MG63 (cell line): ENCODE results near the gene FYN. TPM values are rescaled to one million over a fixed set of nuclear protein-coding genes. Genes with fewer than 3 reads are reported as not detected.
"Not testable (repeated sequence)": the region's sequence is repeated elsewhere in the genome, so short reads cannot be mapped to it uniquely, and the experiment has no call there.

ENCODE experiments used
- DNase-seq: peaks from one replicate; pipeline ENCODE4 v3.0.0-alpha.2; 2020
- H3K27me3 ChIP-seq: fragments of 250-450 bp; sonication (Bioruptor Pico); 2 replicates; pipeline ENCODE4 v1.5.1; 2020; ENCODE audit warnings: mild to moderate bottlenecking, moderate library complexity
- H3K36me3 ChIP-seq: fragments of 250-450 bp; sonication (Bioruptor Pico); 2 replicates; pipeline ENCODE4 v1.5.1; 2020; ENCODE audit warnings: mild to moderate bottlenecking, moderate library complexity
- H3K4me3 ChIP-seq: fragments of 250-450 bp; sonication (Bioruptor Pico); 2 replicates; pipeline ENCODE4 v1.5.1; 2020; ENCODE audit warnings: mild to moderate bottlenecking, moderate library complexity
- H3K9me3 ChIP-seq: fragments of 250-450 bp; sonication (Bioruptor Pico); 2 replicates; pipeline ENCODE4 v1.5.1; 2020; ENCODE audit warnings: mild to moderate bottlenecking, moderate library complexity
- total RNA-seq: library from RNA; depleted of rRNA; stranded (reverse); fragments of >200 nt; shearing (Covaris generic); gene quantifications from 2 replicates; pipeline ENCODE4 v1.2.3, GENCODE V29; 2014; ENCODE audit warnings: low replicate concordance

Gene FYN
- total RNA-seq, 1 experiment from 2014 or later, result 48.7 TPM

DNA sequence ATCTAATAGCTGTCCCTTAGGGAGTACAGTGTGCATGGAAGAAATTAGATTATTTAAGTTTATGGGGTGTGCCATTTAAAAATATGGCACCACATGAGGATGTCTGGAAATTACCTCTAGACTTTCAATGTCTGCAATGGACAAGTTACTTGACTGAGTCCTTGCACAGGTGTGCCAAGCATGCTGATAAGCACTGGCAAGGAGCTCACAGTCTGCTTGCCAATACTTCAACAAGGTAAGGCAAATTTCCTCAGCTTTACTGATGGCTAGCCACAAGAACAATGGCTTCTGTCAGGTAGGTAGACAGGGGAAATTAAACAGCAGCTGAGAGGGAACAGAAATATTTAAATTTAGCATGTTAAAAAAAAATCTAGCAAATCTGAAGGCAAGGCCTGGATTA is 176.4 kb downstream of the FYN start:
- Histone ChIP-seq H3K9me3 (no peaks in the 10 kb centered on the region), H3K4me3 (no peak overlapping the region), H3K36me3 (peaks cover 12% of the 10 kb centered on the region; the same call in 1 of the 2 replicates), H3K27me3 (no peaks in the 10 kb centered on the region)
- DNase-seq, result no peak

DNA sequence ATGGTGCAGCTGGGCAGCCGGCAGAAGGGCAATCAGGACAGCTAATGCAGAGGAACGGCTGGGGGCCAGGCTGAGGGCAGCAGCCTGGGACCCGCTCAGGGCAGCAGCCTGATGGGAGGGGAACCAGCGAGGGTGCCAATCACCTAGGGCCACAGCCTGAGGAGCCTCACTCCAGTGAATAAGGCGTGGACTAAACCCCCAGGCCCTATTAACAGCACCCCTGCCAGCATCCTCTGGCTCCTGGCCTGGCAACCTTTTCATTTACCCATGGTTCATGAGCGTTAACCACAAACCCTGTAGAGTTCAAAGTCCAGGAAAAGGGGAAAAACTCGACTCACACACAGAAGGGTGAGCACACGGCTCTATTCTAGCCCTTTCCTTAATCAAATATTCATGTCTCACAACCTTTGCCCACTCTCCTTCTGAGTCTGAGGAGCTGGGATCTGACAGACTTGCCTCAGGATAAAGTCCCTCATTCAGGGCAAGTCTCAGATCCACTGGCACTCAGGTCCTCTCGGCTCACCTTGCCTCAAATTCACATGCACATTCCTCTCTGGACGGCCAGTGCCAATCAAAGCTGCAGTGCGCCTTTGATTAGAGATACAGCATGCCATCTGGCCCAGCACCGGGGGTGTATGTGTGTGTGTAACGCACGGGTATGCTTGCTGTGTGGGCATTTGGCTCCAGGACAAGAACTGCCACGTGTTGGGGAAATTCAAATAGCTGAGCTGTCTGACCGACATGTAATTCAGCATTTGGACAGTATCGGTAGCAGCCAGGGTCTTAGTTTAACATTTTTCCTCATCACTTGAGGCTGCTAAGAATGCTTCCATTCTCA is 180.7 kb downstream of the FYN start:
- no peak overlapping the region for H3K4me3 ChIP-seq
- no peak for DNase-seq
- H3K27me3 ChIP-seq, result no peaks in the 10 kb centered on the region
- 0 out of 2 replicates have a peak, but pooled peaks cover 12% of the 10 kb centered on the region for H3K36me3 ChIP-seq
- H3K9me3 ChIP-seq, result no peaks in the 10 kb centered on the region

DNA sequence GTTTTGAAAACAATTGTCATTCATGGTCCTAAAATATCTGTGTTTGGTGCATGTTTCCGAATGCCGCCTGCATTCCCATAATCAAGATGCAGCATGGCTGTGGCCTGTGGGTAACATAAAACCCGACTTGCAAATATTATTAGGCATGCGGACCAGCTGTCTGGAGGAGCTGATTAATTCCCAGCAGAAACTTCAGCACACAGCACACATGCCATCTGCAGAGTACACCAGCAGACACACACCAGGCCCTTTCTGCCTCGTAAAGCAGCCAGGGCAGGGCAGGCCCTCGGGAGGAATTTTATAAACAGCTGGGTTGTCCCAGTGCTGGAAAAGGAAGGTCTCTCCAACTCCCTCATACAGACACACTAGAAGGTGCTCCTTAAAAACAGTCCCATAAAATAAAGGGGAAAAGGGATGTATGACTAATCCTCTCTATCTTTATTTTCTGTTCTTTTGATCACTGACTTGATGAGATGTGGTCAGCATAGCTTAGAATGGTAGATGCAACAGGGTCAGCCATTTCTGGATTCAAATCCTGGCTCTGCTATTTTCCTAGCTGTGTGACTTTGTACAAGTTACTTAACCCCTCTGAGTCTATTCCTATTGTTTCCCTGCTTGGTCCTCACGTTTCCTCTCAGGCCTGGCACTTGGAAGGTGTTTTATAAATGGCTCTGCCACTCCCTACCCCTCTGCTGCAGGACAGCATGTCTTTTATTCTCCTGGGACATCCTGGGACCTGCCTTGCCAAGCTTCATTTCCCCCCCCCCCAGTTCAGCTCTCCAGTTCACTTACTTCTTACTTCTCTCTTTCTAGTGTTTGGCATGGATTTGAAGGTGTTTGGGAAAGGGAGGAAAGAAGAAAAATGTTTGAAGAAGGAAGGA is 181.7 kb downstream of the FYN start:
- Histone ChIP-seq H3K9me3 (no peaks in the 10 kb centered on the region), H3K27me3 (no peaks in the 10 kb centered on the region), H3K4me3 (no peak overlapping the region), H3K36me3 (0 out of 2 replicates have a peak, but pooled peaks cover 9% of the 10 kb centered on the region)
- DNase-seq, result no peak

DNA sequence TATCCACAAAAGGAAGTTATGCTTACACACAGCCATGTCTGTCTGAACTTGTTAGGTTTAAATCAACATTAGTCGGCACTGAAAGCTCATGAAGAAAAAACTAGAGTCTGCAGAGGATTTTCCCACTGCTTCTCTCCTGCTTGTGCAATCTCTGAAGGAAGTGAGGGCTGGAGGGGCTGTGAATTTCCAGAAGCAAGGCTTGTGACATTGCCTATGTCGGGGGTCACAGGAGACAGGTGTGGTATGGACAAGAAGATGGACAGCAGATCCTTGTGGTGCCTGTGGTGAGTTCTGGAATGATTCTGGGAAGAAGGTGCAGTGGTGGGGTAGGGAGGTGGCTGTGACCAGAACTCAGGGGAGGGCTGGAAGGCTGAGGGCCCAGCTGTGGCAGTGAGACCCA is 183.3 kb downstream of the FYN start:
- Histone ChIP-seq H3K36me3 (0 out of 2 replicates have a peak, but pooled peaks cover 5% of the 10 kb centered on the region), H3K27me3 (no peaks in the 10 kb centered on the region), H3K9me3 (no peaks in the 10 kb centered on the region), H3K4me3 (no peak overlapping the region)
- no peak for DNase-seq

DNA sequence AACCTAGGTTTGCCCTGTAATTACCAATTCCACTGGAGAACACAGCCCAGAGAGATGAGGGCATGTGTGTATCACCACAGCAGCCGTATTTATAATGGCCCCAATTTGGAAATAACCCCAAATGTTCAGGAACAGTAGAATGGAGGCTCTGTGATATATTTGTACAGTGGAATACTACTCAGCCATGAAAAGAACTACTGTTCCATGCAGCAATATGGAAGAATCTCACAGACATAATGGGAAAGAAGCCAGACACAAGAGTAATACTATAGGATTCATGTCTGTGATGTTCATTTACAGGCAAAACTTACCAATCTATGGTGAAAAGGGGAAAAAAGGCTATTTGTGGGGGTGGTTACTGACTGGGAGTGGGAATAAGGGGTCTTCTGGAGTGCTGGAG is 183.8 kb downstream of the FYN start:
- H3K4me3 ChIP-seq, result no peak overlapping the region
- H3K36me3 ChIP-seq, result peaks cover 9% of the 10 kb centered on the region; the same call in 1 of the 2 replicates
- no peaks in the 10 kb centered on the region for H3K27me3 ChIP-seq
- H3K9me3 ChIP-seq, result no peaks in the 10 kb centered on the region
- no peak for DNase-seq

DNA sequence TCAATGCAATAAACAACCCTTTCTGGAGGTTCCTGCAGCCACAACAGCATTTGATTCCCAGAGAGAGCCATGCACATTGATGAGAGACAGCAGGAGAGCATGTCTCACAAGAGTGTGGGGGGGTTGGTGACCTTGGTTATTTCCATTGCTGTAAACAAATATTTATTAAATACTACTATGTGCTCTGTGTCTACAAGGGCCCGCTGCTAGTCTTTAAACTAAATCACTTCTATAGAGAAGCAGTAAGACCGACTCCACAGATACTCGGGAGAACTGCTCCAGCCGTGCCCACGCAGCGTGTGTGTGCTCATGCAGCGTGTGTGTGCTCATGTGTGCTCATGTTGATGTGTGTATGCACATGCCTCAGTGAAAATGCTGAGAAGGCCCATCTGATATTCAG is 184.9 kb downstream of the FYN start:
- Histone ChIP-seq H3K4me3 (no peak overlapping the region), H3K36me3 (peaks cover 9% of the 10 kb centered on the region; the same call in 1 of the 2 replicates), H3K9me3 (no peaks in the 10 kb centered on the region), H3K27me3 (no peaks in the 10 kb centered on the region)
- DNase-seq, result no peak

DNA sequence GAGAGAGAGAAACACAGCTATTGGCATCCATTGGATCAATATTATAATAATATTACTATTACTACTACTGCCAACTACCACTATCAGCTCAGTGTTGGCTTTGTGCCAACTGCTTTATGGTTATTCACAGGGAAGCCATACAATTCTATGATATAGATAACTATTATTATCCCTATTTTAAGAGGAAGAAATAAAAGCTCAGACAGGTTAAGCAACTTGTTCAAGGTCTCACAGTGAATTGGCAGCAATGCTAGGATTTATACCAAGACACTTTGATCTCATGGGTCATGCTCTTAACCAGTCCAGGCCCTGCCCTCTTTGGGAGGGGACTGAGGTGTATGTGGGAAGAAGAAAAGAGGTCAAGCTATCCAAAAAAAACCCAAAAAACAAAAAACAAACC is 185.6 kb downstream of the FYN start:
- Histone ChIP-seq H3K27me3 (no peaks in the 10 kb centered on the region), H3K36me3 (peaks cover 6% of the 10 kb centered on the region; the same call in 1 of the 2 replicates), H3K9me3 (no peaks in the 10 kb centered on the region), H3K4me3 (no peak overlapping the region)
- DNase-seq, result no peak

DNA sequence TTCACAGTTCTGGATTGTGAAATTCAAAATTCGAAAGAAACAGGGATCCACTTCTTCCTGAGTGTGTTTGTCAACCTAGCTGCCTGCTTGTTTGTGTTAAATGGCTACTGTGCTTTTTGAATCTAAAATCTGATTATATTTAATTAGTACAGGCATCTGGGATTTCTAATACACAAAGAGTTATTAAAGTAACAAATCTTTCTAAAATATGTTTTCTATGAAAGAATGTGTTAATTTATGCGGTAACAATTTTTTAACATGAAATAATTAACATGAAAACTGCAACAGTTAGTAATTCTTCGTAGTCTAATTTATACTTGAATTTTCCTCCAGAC is 186.4 kb downstream of the FYN start:
- Histone ChIP-seq H3K27me3 (no peaks in the 10 kb centered on the region), H3K9me3 (no peaks in the 10 kb centered on the region), H3K36me3 (peaks cover 6% of the 10 kb centered on the region; the same call in 1 of the 2 replicates), H3K4me3 (no peak overlapping the region)
- DNase-seq, result no peak

DNA sequence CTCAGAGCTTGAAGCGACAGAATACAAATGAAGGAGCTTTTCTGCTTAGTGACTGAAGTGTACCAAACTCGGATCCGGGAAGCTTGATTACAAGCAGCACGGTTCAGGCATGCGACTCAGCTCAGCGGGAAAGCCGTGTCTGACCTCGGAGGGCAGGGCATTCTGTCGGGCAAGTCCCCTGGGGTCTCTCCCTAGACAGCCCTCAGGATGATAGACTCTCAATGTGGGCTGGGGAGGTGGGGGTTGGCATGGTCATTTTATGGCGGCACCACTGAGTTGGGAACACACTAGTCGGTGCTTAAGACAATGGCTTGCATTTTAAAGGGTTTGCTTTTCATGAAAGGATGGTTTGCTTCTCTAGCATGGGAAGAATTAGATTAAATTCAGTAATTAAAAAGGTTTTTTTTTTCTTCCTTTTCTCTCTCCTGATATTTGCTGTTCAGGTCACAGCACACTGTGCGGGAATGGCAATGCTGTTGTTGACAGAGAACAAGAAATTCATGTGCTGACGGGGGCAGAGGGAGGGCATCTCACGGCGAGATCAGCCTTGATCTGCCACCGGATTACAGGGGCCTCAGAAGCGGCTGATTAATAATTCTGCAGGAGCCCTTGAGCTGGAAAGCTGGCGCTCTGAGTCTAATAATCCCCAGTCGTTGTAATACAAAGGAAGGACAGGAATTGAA is 186.9 kb downstream of the FYN start:
- no peaks in the 10 kb centered on the region for H3K9me3 ChIP-seq
- no peak for DNase-seq
- peaks cover 6% of the 10 kb centered on the region; the same call in 1 of the 2 replicates for H3K36me3 ChIP-seq
- no peak overlapping the region for H3K4me3 ChIP-seq
- H3K27me3 ChIP-seq, result no peaks in the 10 kb centered on the region

DNA sequence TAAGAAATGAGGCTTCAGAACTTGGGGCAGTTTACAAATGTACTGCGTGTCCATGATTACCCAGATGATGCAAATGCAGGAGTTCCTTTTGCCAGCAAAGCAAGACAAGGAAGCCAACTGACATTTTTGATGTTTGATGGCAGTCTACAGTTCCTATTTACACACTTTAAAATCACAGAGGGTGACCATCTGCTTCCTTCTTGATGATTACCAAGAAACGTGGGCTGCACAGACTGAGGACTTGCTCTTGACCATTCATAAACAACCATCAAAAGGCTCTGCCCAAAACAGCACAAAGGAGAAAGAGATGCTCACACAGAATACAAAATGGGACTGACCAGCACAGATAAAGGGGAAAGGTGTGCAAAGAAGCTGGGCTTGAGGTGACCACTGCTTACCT is 187.7 kb downstream of the FYN start:
- Histone ChIP-seq H3K36me3 (peaks cover 6% of the 10 kb centered on the region; the same call in 1 of the 2 replicates), H3K4me3 (no peak overlapping the region), H3K27me3 (no peaks in the 10 kb centered on the region), H3K9me3 (no peaks in the 10 kb centered on the region)
- no peak for DNase-seq

DNA sequence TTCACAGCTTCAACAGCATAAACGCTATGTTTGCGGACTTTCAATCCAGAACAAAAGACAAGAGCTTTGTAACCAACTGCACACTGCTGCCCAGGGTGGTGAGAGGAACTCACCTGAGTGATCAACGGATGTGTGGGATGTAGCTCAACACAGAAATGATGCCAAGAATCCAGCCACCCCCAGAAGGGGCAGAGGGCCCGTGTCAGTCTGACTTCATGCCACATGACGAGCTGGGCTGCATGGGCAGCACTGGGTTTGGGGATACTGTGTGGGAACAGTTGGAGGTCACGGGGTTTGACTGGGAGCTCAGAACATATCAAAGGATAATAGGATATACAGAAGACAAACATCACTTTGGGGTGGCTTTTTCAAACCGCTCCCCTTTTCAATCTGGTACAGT is 188.2 kb downstream of the FYN start:
- peaks cover 6% of the 10 kb centered on the region; the same call in 1 of the 2 replicates for H3K36me3 ChIP-seq
- no peak for DNase-seq
- H3K4me3 ChIP-seq, result no peak overlapping the region
- H3K27me3 ChIP-seq, result no peaks in the 10 kb centered on the region
- no peaks in the 10 kb centered on the region for H3K9me3 ChIP-seq

DNA sequence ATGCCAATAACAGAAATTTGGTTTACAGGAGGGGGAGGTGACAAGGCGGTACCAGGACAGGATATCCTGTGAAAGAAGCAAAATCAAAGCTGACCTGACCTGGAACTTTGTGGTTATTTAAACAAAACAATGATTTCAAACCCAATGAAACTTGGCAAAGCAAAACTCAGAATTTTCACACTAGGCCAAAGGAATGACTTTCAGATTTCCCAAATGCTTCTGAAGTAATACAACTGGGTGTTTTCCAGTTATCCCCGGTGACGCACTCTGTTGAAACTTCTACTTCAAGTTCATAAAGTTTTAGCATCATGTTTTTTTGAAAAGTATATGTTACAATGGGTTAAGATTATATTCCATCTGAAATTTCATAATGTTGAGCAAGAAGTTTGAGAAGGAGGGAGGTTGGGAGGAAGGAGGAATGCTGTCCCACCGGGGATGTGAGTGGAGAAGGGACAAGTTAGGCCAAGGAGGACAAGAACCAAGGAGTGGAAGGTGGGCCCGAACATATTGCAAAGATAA is 189.4 kb downstream of the FYN start:
- DNase-seq, result peak; percentile 21
- Histone ChIP-seq H3K27me3 (no peaks in the 10 kb centered on the region), H3K4me3 (no peak overlapping the region), H3K9me3 (no peaks in the 10 kb centered on the region), H3K36me3 (peaks cover 6% of the 10 kb centered on the region; the same call in 1 of the 2 replicates)

DNA sequence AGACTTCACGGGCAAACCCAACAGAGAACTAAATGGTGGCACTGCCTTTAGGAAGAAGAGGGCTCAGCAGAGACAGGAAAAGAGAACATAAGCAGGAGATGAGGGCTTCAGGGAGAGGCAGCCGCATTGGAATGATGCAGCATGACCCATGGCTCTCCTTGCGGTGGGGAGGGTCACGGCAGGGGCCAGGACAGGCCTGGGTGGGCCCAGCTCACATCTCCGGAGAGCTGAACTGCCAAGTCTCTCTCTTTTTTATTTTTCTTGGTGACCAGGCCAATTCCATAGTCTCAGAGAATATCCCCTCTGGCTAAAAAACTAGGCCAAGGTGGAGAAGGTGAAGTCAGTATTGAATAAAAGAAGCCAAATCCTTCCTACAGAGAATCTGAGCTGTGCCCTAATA is 190.1 kb downstream of the FYN start:
- no peak overlapping the region for H3K4me3 ChIP-seq
- H3K9me3 ChIP-seq, result no peaks in the 10 kb centered on the region
- DNase-seq, result no peak
- H3K36me3 ChIP-seq, result peaks cover 6% of the 10 kb centered on the region; the same call in 1 of the 2 replicates
- no peaks in the 10 kb centered on the region for H3K27me3 ChIP-seq

DNA sequence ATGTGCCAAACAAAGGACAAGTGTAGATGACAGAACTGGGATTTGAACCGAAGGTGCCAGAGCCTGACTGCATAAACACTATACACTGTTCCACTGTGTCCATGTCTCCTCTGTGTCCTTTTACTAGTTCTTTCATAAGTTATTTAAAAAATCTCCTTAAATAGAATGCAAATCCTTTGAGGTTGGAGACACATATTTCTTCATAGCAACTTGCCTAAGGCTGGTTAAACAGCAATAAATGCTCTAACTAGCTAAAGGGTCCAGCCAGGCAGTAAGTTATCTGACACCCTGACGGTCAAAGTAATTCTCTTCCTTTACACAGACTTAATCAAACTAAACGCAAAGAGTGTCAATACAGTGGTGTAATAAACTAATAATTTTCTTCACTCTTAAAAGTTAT is 191.4 kb downstream of the FYN start:
- H3K27me3 ChIP-seq, result no peaks in the 10 kb centered on the region
- peaks cover 6% of the 10 kb centered on the region; the same call in 1 of the 2 replicates for H3K36me3 ChIP-seq
- no peaks in the 10 kb centered on the region for H3K9me3 ChIP-seq
- H3K4me3 ChIP-seq, result no peak overlapping the region
- DNase-seq, result no peak

DNA sequence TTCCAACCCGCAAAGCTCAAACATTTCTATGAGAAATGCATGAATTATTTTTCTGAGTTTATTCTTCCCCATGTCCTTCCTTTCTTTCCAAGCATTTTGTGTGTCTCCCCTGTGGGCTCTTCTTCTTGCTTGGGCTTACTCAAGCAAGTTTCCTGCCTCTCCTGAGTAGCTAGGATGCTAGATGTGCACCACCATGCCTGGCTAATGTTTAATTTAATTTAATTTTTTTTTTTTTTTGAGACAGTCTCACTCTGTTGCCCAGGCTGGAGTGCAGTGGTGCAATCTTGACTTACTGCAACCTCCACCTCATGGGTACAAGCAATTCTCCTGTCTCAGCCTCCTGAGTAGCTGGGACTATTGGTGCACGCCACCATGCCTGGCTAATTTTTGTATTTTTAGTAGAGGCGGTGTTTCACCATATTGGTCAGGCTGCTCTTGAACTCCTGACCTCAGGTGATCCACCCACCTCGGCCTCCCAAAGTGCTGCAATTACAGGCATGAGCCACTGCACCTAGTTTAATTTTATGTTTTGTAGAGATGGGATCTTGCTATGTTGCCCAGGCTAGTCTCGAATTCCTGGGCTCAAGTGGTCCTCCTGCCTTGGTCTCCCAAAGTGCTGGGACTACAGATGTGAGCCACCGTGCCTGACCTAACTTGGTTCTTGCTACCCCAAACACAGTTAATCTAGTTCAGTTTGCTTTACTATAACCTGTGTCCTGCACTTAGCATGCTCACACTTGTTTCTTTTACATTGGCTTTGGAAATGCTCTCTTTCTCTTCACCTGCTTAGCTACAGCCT is 192.2 kb downstream of the FYN start:
- H3K4me3 ChIP-seq, H3K27me3 ChIP-seq, H3K36me3 ChIP-seq, H3K9me3 ChIP-seq, DNase-seq: not testable (repeated sequence)
